ENCODE results near the gene UBIAD1. TPM values are rescaled to one million over a fixed set of nuclear protein-coding genes. Genes with fewer than 3 reads are reported as not detected.

The UBIAD1 gene
- total and polyA plus RNA-seq, 8 donors: 2.2 to 33.8 (median 5.9) TPM

GRCh38 chr1:11233208-11233607 lies 39.8 kb upstream of the UBIAD1 start:
- no peak for TF ChIP-seq CTCF (IDR thresholded peaks at IDR 0.05)
- no peak for TF ChIP-seq POLR2AphosphoS5 (IDR thresholded peaks at IDR 0.05)
- TF ChIP-seq POLR2A (IDR thresholded peaks at IDR 0.05): no peak
- no peak for TF ChIP-seq EP300 (IDR thresholded peaks at IDR 0.05)

GRCh38 chr1:11237356-11237755 lies 35.6 kb upstream of the UBIAD1 start:
- 83 to 89% (median 85%) methylated on average over 6 of the region's 6 CpGs for WGBS, 5 donors
- no peaks in the 10 kb centered on the region for H3K9me3 ChIP-seq
- no peak for TF ChIP-seq EP300 (IDR thresholded peaks at IDR 0.05)
- no peak for TF ChIP-seq POLR2AphosphoS5 (IDR thresholded peaks at IDR 0.05)
- no peak for TF ChIP-seq CTCF (IDR thresholded peaks at IDR 0.05)
- no peak for TF ChIP-seq POLR2A (IDR thresholded peaks at IDR 0.05)
- no peaks in the 10 kb centered on the region for H3K27me3 ChIP-seq
- H3K4me1 ChIP-seq: peaks cover 0 to 14% (median 0%) of the 10 kb centered on the region in 4 donors
- peaks cover 71 to 100% (median 100%) of the 10 kb centered on the region in 4 donors for H3K36me3 ChIP-seq
- DNase-seq: no peak
- no peak overlapping the region for H3K4me3 ChIP-seq
- intact Hi-C loops (cut with DNase I; ENCODE audit: low total_unique reads): no loop called here
- H3K27ac ChIP-seq: peak overlapping the region in 2 of 5 donors; percentile 24 to 30

More at GRCh38 chr1:11233208-11233607, 39.8 kb upstream of the UBIAD1 start:
- intact Hi-C loops (cut with DNase I; ENCODE audit: low total_unique reads): no loop called here
- H3K9me3 ChIP-seq: no peaks in the 10 kb centered on the region
- DNase-seq: no peak
- H3K27me3 ChIP-seq: no peaks in the 10 kb centered on the region
- H3K4me1 ChIP-seq: peaks cover 0 to 14% (median 0%) of the 10 kb centered on the region in 4 donors
- peaks cover 76 to 100% (median 100%) of the 10 kb centered on the region in 4 donors for H3K36me3 ChIP-seq
- WGBS, 5 donors: 95 to 99% (median 99%) methylated on average over 2 of the region's 2 CpGs
- no peak overlapping the region for H3K4me3 ChIP-seq
- no peak overlapping the region for H3K27ac ChIP-seq

GRCh38 chr1:11238311-11238710 lies 34.7 kb upstream of the UBIAD1 start:
- TF ChIP-seq POLR2A (IDR thresholded peaks at IDR 0.05): no peak
- no peak for TF ChIP-seq CTCF (IDR thresholded peaks at IDR 0.05)
- TF ChIP-seq EP300 (IDR thresholded peaks at IDR 0.05): no peak
- no peak for TF ChIP-seq POLR2AphosphoS5 (IDR thresholded peaks at IDR 0.05)
- H3K9me3 ChIP-seq: no peaks in the 10 kb centered on the region
- H3K27me3 ChIP-seq: no peaks in the 10 kb centered on the region
- WGBS, 5 donors: 92 to 97% (median 96%) methylated on average over 7 of the region's 7 CpGs
- H3K4me3 ChIP-seq: no peak overlapping the region
- no peak overlapping the region for H3K27ac ChIP-seq
- H3K4me1 ChIP-seq: peaks cover 0 to 14% (median 0%) of the 10 kb centered on the region in 4 donors
- intact Hi-C loops (cut with DNase I; ENCODE audit: low total_unique reads): no loop called here
- no peak for DNase-seq
- H3K36me3 ChIP-seq: peaks cover 74 to 100% (median 100%) of the 10 kb centered on the region in 4 donors

- no peaks in the 10 kb centered on the region for H3K9me3 ChIP-seq
- H3K4me3 ChIP-seq: no peak overlapping the region
- no peak for TF ChIP-seq POLR2AphosphoS5 (IDR thresholded peaks at IDR 0.05)
- H3K27me3 ChIP-seq: no peaks in the 10 kb centered on the region
- no peak overlapping the region for H3K27ac ChIP-seq
- H3K4me1 ChIP-seq: no peaks in the 10 kb centered on the region
- DNase-seq: no peak
- peaks cover 60 to 95% (median 90%) of the 10 kb centered on the region in 4 donors for H3K36me3 ChIP-seq
- 87 to 97% (median 94%) methylated on average over 3 of the region's 3 CpGs for WGBS, 5 donors
- intact Hi-C loops (cut with DNase I; ENCODE audit: low total_unique reads): no loop called here
These were observed 27.8 kb upstream of the UBIAD1 start for GRCh38 chr1:11245248-11245647.

GRCh38 chr1:11245904-11246719 lies 26.9 kb upstream of the UBIAD1 start:
- Histone ChIP-seq H3K4me3 (no peak overlapping the region), H3K36me3 (peaks cover 55 to 95% (median 90%) of the 10 kb centered on the region in 4 donors), H3K27ac (no peak overlapping the region), H3K9me3 (no peaks in the 10 kb centered on the region), H3K27me3 (no peaks in the 10 kb centered on the region), H3K4me1 (no peaks in the 10 kb centered on the region)
- intact Hi-C loops (cut with DNase I; ENCODE audit: low total_unique reads): no loop called here
- 85 to 93% (median 89%) methylated on average over 7 of the region's 7 CpGs for WGBS, 5 donors
- no peak for DNase-seq
- TF ChIP-seq POLR2AphosphoS5 (IDR thresholded peaks at IDR 0.05): no peak
- no peak for TF ChIP-seq EP300 (IDR thresholded peaks at IDR 0.05)
- no peak for TF ChIP-seq CTCF (IDR thresholded peaks at IDR 0.05)
- TF ChIP-seq POLR2A (IDR thresholded peaks at IDR 0.05): no peak
